Mesenchymal stem cell (in vitro differentiated cells and primary cell): ENCODE data around the gene NDUFB7.

ENCODE experiments used
- DNase-seq: peaks from one replicate; pipeline ENCODE4 v3.0.0-alpha.2; 2013
- H2AFZ ChIP-seq: one replicate; pipeline ENCODE4 v1.6.1; 2013; ENCODE audit warnings: low read depth, mild to moderate bottlenecking, control low read depth, inconsistent platforms, low read length, moderate library complexity
- H2AK5ac ChIP-seq: 2 replicates; pipeline ENCODE4 v1.6.1; 2013; ENCODE audit warnings: low read length, moderate library complexity, mild to moderate bottlenecking, inconsistent platforms; ENCODE audit not compliant: severe bottlenecking
- H2BK120ac ChIP-seq: one replicate; pipeline ENCODE4 v1.6.1; 2013; ENCODE audit warnings: low read depth, mild to moderate bottlenecking, inconsistent platforms, low read length, moderate library complexity
- H2BK12ac ChIP-seq, 2 experiments: one replicate each; pipeline ENCODE4 v1.6.1; 2013; ENCODE audit warnings: inconsistent platforms in 2 of 2, low read length in 2 of 2, mild to moderate bottlenecking in 2 of 2, moderate library complexity in 2 of 2, control low read depth in 1 of 2
- H2BK15ac ChIP-seq: one replicate; pipeline ENCODE4 v1.6.1; 2013; ENCODE audit warnings: mild to moderate bottlenecking, low read depth, inconsistent platforms; ENCODE audit not compliant: poor library complexity, severe bottlenecking
- H2BK5ac ChIP-seq: 2 replicates; pipeline ENCODE4 v1.6.1; 2013; ENCODE audit warnings: low read depth, mild to moderate bottlenecking, low read length, control low read depth, inconsistent platforms; ENCODE audit not compliant: poor library complexity, severe bottlenecking
- H3K14ac ChIP-seq, 2 experiments: one replicate each; pipeline ENCODE4 v1.6.1; 2013; ENCODE audit warnings: inconsistent platforms in 2 of 2, low read length in 2 of 2, control low read depth in 1 of 2, mild to moderate bottlenecking in 1 of 2, moderate library complexity in 1 of 2
- H3K18ac ChIP-seq, 2 experiments: one replicate each; pipeline ENCODE4 v1.6.1; 2013; ENCODE audit warnings: inconsistent platforms in 2 of 2, low read length in 2 of 2, control low read depth in 1 of 2, low read depth in 1 of 2, mild to moderate bottlenecking in 1 of 2
- H3K23ac ChIP-seq, 2 experiments: one replicate each; pipeline ENCODE4 v1.6.1; 2013; ENCODE audit warnings: inconsistent platforms in 2 of 2, low read length in 2 of 2, mild to moderate bottlenecking in 2 of 2, moderate library complexity in 2 of 2, control low read depth in 1 of 2
- H3K27ac ChIP-seq: 2 replicates; pipeline ENCODE4 v1.5.1; 2013; ENCODE audit warnings: mild to moderate bottlenecking, moderate library complexity, low read length, control low read depth, inconsistent platforms; ENCODE audit not compliant: poor library complexity, severe bottlenecking
- H3K27me3 ChIP-seq, 2 experiments: 2 replicates each; pipeline versions ENCODE4 v1.6.1 to v1.7.0; 2013; ENCODE audit warnings: low read length in 2 of 2, mild to moderate bottlenecking in 2 of 2, moderate library complexity in 2 of 2, control low read depth in 1 of 2, inconsistent platforms in 1 of 2; ENCODE audit not compliant: control insufficient read depth in 1 of 2, insufficient read depth in 1 of 2
- H3K36me3 ChIP-seq, 2 experiments: 2 replicates each; pipeline versions ENCODE4 v1.6.1 to v1.7.0; 2013; ENCODE audit warnings: low read length in 2 of 2, control low read depth in 1 of 2, inconsistent platforms in 1 of 2, low read depth in 1 of 2, mild to moderate bottlenecking in 1 of 2; ENCODE audit not compliant: insufficient read depth in 2 of 2, control insufficient read depth in 1 of 2
- H3K4ac ChIP-seq, 2 experiments: one replicate each; pipeline ENCODE4 v1.6.1; 2013; ENCODE audit warnings: inconsistent platforms in 2 of 2, low read length in 2 of 2, mild to moderate bottlenecking in 2 of 2, moderate library complexity in 2 of 2, control low read depth in 1 of 2, low read depth in 1 of 2
- H3K4me1 ChIP-seq: 2 replicates; pipeline ENCODE4 v1.6.1; 2013; ENCODE audit warnings: low read depth, low read length, control low read depth; ENCODE audit not compliant: control insufficient read depth, insufficient read depth
- H3K4me2 ChIP-seq: 2 replicates; pipeline ENCODE4 v1.6.1; 2013; ENCODE audit warnings: low read length, mild to moderate bottlenecking, inconsistent platforms; ENCODE audit not compliant: poor library complexity, severe bottlenecking
- H3K4me3 ChIP-seq, 2 experiments: 2 replicates each; pipeline versions ENCODE4 v1.5.1 to v1.7.0; 2013; ENCODE audit warnings: low read length in 2 of 2, mild to moderate bottlenecking in 2 of 2, control low read depth in 1 of 2, low read depth in 1 of 2; ENCODE audit not compliant: insufficient read depth in 1 of 2
- H3K79me1 ChIP-seq: replicated peaks from 2 replicates; pipeline ENCODE4 v1.6.1; 2013; ENCODE audit warnings: mild to moderate bottlenecking, control low read depth, low read length, inconsistent platforms; ENCODE audit not compliant: poor library complexity, severe bottlenecking
- H3K9ac ChIP-seq: 2 replicates; pipeline ENCODE4 v1.7.0; 2013; ENCODE audit warnings: mild to moderate bottlenecking, low read length, moderate library complexity
- H3K9me3 ChIP-seq: 2 replicates; pipeline ENCODE4 v1.7.0; 2013; ENCODE audit warnings: mild to moderate bottlenecking, low read length; ENCODE audit not compliant: control insufficient read depth
- H4K8ac ChIP-seq: one replicate; pipeline ENCODE4 v1.6.1; 2013; ENCODE audit warnings: inconsistent platforms, mild to moderate bottlenecking, low read length, moderate library complexity
- H4K91ac ChIP-seq: one replicate; pipeline ENCODE4 v1.6.1; 2013; ENCODE audit warnings: mild to moderate bottlenecking, low read length, inconsistent platforms
- WGBS: methylation state at CpG from one replicate; pipeline ENCODE4 v1.1.7; 2013; ENCODE audit warnings: mixed read lengths; 5-methylcytosine and 5-hydroxymethylcytosine counted together

NDUFB7 gene

DNA sequence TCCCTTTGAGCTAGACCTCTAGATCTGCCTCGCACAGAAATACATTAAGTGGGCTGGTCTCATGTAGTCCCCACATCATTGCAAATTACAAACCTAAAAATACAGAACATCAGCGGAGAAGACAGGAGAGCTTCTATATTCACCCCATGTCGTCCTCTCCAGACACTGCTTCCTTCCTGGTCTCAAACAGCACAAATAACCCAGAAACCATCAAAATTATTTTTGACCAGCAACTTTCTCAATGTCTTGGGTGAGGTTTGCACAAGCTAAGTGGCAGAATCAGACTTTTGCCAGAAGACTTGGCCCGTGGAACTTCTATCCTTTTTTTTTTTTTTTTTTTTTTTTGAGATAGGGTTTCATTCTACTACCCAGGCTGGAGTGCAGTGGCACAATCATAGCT is 39.2 kb upstream of the NDUFB7 start:
- Histone ChIP-seq H2BK120ac (no peak overlapping the region), H3K4ac (no peak overlapping the region), H3K27ac (no peak overlapping the region), H4K8ac (no peak overlapping the region), H3K18ac (no peak overlapping the region), H3K4me2 (no peak overlapping the region), H3K27me3 (no peaks in the 10 kb centered on the region), H3K9ac (no peak overlapping the region), H3K79me1 (no peaks in the 10 kb centered on the region), H2AFZ (no peak overlapping the region), H2BK5ac (no peak overlapping the region), H3K14ac (no peak overlapping the region), H3K4me3 (no peak overlapping the region), H2AK5ac (no peak overlapping the region), H3K4me1 (no peaks in the 10 kb centered on the region), H2BK15ac (no peak overlapping the region), H3K36me3 (no peaks in the 10 kb centered on the region), H4K91ac (no peak overlapping the region), H3K23ac (no peak overlapping the region), H2BK12ac (no peak overlapping the region), H3K9me3 (no peaks in the 10 kb centered on the region)
- DNase-seq, result no peak
- WGBS, result 52% methylated on average over 3 of the region's 4 CpGs

DNA sequence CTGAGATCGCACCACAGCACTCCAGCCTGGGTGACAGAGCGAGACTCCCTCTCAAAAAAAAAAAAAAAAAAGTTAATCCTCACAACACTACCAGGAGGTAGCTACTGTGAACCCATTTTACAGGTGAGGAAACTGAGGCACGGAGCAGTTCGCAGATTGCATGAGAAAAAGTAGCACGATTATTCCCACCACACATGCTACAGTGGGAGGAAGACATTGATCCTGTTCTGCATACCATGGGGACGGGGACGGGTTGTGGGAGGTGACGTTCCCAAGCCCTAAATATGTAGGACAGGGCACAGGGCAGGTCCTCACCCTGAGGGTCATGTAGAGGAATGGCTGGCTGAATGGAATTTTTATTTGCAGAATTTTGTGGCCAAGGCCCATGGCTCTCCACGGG is 34.8 kb upstream of the NDUFB7 start:
- Histone ChIP-seq H2AK5ac (no peak overlapping the region), H3K4ac (no peak overlapping the region), H3K4me3 (no peak overlapping the region), H2BK12ac (no peak overlapping the region), H3K27ac (no peak overlapping the region), H4K8ac (no peak overlapping the region), H3K9me3 (no peaks in the 10 kb centered on the region), H3K27me3 (no peaks in the 10 kb centered on the region), H4K91ac (no peak overlapping the region), H3K79me1 (no peaks in the 10 kb centered on the region), H3K23ac (no peak overlapping the region), H3K4me2 (no peak overlapping the region), H3K14ac (no peak overlapping the region), H3K9ac (no peak overlapping the region), H2BK15ac (no peak overlapping the region), H3K4me1 (no peaks in the 10 kb centered on the region), H2AFZ (no peak overlapping the region), H2BK120ac (no peak overlapping the region), H3K18ac (no peak overlapping the region), H2BK5ac (no peak overlapping the region), H3K36me3 (no peaks in the 10 kb centered on the region)
- WGBS, result 73% methylated on average over 8 of the region's 9 CpGs
- DNase-seq, result no peak

DNA sequence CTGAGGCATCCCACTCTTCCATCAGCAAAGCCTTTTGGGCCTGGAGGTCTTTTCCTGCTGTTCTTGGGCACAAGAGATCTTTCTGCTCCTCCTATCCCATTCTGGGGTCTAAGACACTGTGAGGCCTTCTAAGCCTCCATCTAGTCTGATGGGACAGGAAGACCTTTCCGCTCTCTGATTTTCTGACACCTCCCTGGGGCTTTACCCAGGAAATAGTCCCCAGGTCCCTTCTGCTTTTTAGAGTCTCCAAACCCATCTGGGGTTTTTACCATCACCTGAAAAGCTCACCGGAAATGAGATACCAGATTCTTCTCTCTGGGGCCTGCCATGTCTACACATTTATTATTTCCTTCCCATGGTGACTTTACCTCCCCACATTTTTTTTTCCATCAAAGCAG is 32.1 kb upstream of the NDUFB7 start:
- Histone ChIP-seq H2BK5ac (no peak overlapping the region), H3K4me2 (no peak overlapping the region), H3K4me1 (no peaks in the 10 kb centered on the region), H2AK5ac (no peak overlapping the region), H4K8ac (no peak overlapping the region), H3K4ac (no peak overlapping the region), H3K36me3 (no peaks in the 10 kb centered on the region), H2AFZ (no peak overlapping the region), H3K27ac (no peak overlapping the region), H2BK120ac (no peak overlapping the region), H3K79me1 (no peaks in the 10 kb centered on the region), H4K91ac (no peak overlapping the region), H3K23ac (no peak overlapping the region), H3K9me3 (no peaks in the 10 kb centered on the region), H2BK15ac (no peak overlapping the region), H3K9ac (no peak overlapping the region), H3K14ac (no peak overlapping the region), H2BK12ac (no peak overlapping the region), H3K18ac (no peak overlapping the region), H3K4me3 (no peak overlapping the region), H3K27me3 (no peaks in the 10 kb centered on the region)
- no peak for DNase-seq
- WGBS, result 86% methylated on average over 2 of the region's 2 CpGs

DNA sequence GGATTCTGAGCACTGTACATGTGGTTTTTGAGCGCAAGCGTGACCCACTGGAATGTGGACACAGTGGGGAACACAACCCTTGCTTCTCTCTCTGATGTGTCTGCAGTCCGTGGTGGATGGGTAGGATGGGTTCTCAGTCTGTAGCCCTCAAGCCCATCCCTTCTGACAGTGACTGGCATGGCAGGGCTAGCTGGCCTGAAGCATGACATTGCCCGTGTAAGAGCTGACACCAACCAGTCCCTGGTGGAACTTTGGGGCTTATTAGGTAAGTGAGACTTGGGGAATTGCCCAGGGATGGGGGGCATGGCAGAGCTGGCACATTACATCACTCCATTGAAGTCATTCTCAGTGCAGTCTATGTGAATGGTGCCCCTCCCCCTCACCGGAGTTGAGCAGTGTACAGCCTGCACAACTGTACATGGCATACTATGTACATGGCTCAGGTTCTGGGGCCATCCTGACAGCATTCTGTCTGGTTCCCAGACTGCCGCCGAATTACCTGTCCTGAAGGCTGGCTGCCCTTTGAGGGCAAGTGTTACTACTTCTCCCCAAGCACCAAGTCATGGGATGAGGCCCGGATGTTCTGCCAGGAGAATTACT is 27.8 kb upstream of the NDUFB7 start:
- Histone ChIP-seq H2AK5ac (no peak overlapping the region), H3K4ac (no peak overlapping the region), H3K9ac (no peak overlapping the region), H3K27me3 (no peaks in the 10 kb centered on the region), H2AFZ (no peak overlapping the region), H3K18ac (no peak overlapping the region), H3K23ac (no peak overlapping the region), H2BK5ac (no peak overlapping the region), H2BK12ac (no peak overlapping the region), H2BK15ac (no peak overlapping the region), H4K91ac (peak overlapping the region; percentile 27), H3K4me3 (no peak overlapping the region), H3K14ac (no peak overlapping the region), H3K36me3 (no peaks in the 10 kb centered on the region), H4K8ac (no peak overlapping the region), H3K9me3 (peaks cover 8% of the 10 kb centered on the region), H3K4me1 (no peaks in the 10 kb centered on the region), H3K79me1 (no peaks in the 10 kb centered on the region), H3K27ac (no peak overlapping the region), H3K4me2 (no peak overlapping the region), H2BK120ac (no peak overlapping the region)
- WGBS, result 81% methylated on average over 8 of the region's 8 CpGs
- no peak for DNase-seq
